HG03469 (cell line): ENCODE results near the gene RPS6KB2.
"Not testable (repeated sequence)": the region's sequence is repeated elsewhere in the genome, so short reads cannot be mapped to it uniquely, and the experiment has no call there.

Experiments used
- ATAC-seq: cut with Tn5 transposase; IDR thresholded peaks from one replicate; pipeline ENCODE4 v1.9.1; 2021; ENCODE audit warnings: mild to moderate bottlenecking, moderate library complexity, moderate number of reproducible peaks; ENCODE audit not compliant: unreplicated experiment

RPS6KB2 gene

DNA sequence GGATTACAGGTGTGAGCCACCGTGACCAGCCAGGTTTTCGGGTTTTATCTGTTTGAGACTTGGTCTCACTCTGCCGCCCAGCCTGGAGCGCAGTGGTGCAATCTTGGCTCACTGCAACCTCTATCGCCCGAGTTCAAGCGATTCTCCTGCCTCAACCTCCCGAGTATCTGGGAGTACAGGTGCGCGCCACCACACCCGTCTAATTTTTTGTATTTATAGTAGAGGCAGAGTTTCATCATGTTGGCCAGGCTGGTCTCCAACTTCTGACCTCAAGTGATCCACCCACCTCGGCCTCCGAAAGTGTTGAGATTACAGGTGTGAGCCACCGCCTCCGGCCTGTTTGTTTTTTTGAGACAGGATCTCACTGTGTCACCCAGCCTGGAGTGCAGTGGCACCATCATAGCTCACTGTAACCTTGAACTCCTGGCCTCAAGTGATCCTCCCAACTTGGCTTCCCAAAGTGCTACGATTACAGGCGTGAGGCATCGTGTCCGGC, 882 bp upstream of the RPS6KB2 start:
- ATAC-seq: not testable (repeated sequence)

DNA sequence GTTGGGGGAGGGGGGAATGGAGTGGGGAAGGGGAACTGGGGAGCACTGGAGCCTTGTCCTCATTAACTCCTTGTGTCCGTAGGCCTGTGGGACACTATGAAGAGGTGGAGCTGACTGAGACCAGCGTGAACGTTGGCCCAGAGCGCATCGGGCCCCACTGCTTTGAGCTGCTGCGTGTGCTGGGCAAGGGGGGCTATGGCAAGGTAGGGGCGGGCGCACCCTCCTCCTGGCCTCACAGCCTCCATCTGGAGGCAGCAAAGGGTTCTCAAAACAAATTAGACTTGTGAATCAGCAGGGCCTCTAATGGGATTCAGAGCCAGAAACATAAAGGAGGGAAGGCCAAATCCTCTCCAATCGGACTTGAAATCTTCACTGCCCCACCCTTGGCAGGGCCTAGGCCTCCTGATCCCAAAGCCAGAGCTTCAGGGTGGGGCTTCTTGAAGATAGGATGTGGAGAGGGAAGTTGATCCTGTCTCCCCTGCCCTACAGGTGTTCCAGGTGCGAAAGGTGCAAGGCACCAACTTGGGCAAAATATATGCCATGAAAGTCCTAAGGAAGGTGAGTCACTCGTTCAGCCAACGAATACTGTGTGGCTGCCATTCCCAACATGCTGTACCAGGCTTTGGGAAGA, 859 bp downstream of the RPS6KB2 start:
- ATAC-seq: no peak

- ATAC-seq: no peak
Observed at GRCh38 chr11:67429722-67430121, 1.4 kb downstream of the RPS6KB2 start.

DNA sequence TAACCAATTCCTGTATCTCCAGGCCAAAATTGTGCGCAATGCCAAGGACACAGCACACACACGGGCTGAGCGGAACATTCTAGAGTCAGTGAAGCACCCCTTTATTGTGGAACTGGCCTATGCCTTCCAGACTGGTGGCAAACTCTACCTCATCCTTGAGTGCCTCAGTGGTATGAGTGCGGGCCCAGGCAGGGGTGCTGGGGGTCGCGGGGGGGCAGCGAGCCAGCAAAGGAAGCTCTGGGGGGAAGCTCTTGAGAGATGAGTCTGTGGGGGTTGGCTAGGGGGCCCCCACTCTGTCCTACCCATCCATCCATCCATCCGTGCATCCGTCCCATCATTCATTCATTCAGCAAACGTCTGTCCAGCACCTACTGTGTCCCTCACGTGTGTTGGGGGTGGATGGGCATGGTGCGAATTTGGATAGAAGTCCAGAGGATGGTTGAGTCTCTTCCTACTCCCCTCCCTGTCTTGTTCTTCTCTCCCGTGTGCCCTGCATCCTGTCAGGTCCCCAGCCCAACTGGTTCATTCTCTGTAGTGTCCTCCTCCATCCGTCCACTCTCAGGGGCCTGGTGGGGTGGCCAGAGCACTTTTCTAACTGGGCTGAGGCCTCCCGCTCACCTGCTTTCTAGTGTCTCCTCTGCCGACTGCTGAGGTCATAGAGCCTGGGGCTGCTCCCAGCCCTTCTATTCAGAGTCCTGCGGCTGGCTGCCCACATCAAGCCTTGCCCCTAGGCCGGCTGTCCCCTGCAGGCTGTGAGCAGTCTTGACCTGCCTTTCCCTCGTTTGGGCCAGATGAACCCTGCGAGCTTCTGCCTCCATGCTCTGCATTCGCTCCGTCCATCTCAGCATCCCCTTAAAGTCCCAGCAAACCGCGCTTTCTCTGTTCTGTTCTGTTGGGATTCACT, 3.3 kb downstream of the RPS6KB2 start:
- no peak for ATAC-seq

DNA sequence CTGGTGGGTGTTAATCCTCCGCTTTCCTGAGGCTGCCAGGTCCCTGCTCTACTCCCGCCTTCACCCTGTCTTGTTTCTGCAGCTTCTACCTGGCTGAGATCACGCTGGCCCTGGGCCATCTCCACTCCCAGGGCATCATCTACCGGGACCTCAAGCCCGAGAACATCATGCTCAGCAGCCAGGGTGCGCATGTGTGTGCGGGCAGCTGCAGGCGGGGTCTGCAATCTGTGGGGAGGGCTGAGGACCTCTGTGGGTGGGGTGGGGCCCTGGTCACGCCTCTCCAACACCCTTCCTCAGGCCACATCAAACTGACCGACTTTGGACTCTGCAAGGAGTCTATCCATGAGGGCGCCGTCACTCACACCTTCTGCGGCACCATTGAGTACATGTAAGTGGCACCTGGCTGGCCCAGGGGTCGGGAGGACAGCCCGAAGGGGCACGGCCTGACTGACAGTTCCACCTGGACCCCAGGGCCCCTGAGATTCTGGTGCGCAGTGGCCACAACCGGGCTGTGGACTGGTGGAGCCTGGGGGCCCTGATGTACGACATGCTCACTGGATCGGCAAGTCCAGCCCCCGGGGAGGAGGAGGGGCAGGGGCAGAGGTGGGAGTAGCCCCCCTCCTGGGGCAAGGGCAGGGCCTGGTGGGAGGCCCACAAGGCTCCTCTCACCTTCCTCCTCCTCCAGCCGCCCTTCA, 4.5 kb downstream of the RPS6KB2 start:
- ATAC-seq: no peak

GRCh38 chr11:67433536-67434394, 5.5 kb downstream of the RPS6KB2 start:
- ATAC-seq: no peak

DNA sequence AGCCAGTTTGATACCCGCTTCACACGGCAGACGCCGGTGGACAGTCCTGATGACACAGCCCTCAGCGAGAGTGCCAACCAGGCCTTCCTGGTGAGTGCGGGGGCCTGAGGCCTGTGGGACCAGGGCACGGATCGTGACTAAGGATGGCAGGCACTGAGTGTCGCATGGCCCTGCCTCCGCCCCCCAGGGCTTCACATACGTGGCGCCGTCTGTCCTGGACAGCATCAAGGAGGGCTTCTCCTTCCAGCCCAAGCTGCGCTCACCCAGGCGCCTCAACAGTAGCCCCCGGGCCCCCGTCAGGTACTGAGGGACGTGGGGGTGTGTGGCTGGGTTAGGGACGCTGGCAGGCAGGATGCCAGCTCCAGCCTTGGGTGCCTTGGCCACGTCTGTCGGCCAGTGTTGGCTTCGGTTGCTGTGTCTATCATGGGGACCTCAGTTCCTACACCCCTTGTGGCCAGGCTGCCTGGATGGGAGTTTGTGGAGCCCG, 6.1 kb downstream of the RPS6KB2 start:
- ATAC-seq: no peak

DNA sequence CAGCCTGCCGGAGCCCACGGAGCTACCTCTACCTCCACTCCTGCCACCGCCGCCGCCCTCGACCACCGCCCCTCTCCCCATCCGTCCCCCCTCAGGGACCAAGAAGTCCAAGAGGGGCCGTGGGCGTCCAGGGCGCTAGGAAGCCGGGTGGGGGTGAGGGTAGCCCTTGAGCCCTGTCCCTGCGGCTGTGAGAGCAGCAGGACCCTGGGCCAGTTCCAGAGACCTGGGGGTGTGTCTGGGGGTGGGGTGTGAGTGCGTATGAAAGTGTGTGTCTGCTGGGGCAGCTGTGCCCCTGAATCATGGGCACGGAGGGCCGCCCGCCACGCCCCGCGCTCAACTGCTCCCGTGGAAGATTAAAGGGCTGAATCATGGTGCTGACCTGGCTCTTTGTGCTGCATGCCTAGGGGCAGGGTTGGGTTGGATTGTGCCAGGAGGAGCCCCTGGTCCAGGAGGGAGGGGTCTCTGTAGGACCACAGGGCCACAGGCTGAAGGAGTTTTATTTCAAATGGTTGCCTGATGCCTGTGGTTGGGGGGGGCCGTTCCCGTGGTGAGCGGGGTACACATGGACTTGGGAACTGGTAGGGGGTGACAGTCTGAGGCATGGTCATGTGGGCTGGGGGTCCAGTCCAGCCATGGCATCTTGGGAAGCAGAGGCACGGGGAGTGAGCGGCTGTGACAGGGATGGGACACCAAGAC, 6.9 kb downstream of the RPS6KB2 start:
- no peak for ATAC-seq

GRCh38 chr11:67435727-67436458, 7.6 kb downstream of the RPS6KB2 start:
- no peak for ATAC-seq

GRCh38 chr11:67436459-67437081, 8.3 kb downstream of the RPS6KB2 start:
- no peak for ATAC-seq

DNA sequence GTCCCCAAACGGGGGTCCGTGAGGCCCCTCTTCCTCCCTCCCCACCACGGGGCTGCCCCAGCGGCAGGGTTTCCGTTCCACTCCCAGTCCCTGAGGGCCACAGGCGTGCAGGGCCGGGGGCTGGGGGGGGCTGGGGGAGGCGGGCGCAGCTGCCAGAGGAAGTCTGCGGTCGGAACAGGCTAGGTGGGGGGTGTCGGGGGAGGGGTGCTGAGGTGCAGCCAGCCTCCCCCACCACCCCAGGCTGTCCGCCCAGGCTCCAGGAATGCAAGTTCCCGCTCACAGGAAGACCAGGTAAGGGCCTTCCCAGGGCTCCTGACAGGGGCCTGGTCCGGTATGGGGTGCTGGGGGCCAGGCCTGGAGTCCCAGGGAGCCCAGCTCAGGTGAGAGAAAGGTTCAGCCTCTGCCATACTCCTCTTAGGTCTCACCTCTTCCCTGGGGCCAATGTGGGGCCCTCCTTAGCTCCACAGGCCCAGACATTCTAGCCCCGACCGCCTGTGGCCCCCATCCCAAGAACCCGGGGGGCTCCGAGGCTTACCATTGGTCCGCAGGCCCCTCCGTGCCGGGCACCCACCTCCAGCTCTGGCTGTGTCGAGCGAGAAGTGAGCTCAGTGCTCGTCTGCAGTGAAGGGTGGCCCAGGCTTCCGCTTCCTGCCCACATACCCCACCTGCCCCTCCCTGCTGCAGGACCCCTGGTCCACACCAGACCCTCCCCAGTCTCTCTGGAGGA, 9.0 kb downstream of the RPS6KB2 start, which contains the start of gene PTPRCAP:
Gene PTPRCAP, minus strand, starts transcription at position 601 of the 727 bp plus-strand sequence. Its CDS starts 63 bp downstream, at position 538.
- ATAC-seq: no peak

DNA sequence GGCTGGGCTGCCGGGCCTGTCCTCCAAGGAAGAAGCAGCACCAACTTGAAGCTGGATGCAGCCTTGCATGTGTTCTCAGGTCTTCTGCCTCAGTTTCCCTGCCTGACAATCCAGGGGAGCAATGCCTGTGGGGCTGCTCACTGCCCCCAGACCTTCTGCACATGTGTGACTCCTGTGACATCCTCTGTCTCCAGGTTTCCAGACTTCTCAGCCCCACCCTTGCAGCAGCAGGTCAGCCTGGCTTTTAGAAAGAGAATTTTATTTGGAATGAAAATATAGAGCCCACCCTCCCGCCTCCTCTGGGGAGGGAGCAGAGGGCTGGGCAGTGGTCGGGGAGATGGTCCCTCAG, 9.5 kb downstream of the RPS6KB2 start:
- ATAC-seq: no peak

- ATAC-seq: no peak
Observed at GRCh38 chr11:67438158-67438902, 10.0 kb downstream of the RPS6KB2 start.

GRCh38 chr11:67439321-67440228, 11.3 kb downstream of the RPS6KB2 start:
- ATAC-seq: no peak

- ATAC-seq: no peak
Observed at GRCh38 chr11:67440229-67441097, 12.2 kb downstream of the RPS6KB2 start.
